ENCODE results near the gene CCDC71L. TPM values are rescaled to one million over a fixed set of nuclear protein-coding genes. Genes with fewer than 3 reads are reported as not detected.

The CCDC71L gene
- total RNA-seq, 1 experiment from 2014 or later: 13.0 TPM

Other genes starting within 250 kb of the CCDC71L start
- gene PIK3CG, start 204.1 kb upstream of the CCDC71L start, total RNA-seq (2022): not detected in 2 replicates

All from MCF 10A (cell line).